ENCODE data around the gene SRGAP3.

The SRGAP3 gene

GRCh38 chr3:9278498-9278897 lies 29.1 kb upstream of the SRGAP3 start:
- TF ChIP-seq ZNF184 (tag by site-specific recombination; IDR thresholded peaks at IDR 0.05): no peak
- TF ChIP-seq PRDM6 (tag by site-specific recombination; IDR thresholded peaks at IDR 0.05): no peak
- TF ChIP-seq, protein P1, sequence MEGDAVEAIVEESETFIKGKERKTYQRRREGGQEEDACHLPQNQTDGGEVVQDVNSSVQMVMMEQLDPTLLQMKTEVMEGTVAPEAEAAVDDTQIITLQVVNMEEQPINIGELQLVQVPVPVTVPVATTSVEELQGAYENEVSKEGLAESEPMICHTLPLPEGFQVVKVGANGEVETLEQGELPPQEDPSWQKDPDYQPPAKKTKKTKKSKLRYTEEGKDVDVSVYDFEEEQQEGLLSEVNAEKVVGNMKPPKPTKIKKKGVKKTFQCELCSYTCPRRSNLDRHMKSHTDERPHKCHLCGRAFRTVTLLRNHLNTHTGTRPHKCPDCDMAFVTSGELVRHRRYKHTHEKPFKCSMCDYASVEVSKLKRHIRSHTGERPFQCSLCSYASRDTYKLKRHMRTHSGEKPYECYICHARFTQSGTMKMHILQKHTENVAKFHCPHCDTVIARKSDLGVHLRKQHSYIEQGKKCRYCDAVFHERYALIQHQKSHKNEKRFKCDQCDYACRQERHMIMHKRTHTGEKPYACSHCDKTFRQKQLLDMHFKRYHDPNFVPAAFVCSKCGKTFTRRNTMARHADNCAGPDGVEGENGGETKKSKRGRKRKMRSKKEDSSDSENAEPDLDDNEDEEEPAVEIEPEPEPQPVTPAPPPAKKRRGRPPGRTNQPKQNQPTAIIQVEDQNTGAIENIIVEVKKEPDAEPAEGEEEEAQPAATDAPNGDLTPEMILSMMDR (tag by site-specific recombination; IDR thresholded peaks at IDR 0.05): no peak
- TF ChIP-seq ZNF350 (tag by site-specific recombination; IDR thresholded peaks at IDR 0.05): no peak
- TF ChIP-seq FEZF1 (tag by site-specific recombination; IDR thresholded peaks at IDR 0.05): no peak
- no peak for TF ChIP-seq ZNF48 (tag by site-specific recombination; IDR thresholded peaks at IDR 0.05)
- TF ChIP-seq ZNF26 (tag by site-specific recombination; IDR thresholded peaks at IDR 0.05): no peak
- TF ChIP-seq HOXA7 (CRISPR knock-in tag; IDR thresholded peaks at IDR 0.05; ENCODE audit: borderline replicate concordance): no peak
- no peak for TF ChIP-seq KLF1 (tag by site-specific recombination; IDR thresholded peaks at IDR 0.05)
- no peak for TF ChIP-seq ZNF324 (tag by site-specific recombination; IDR thresholded peaks at IDR 0.05)
- TF ChIP-seq ZNF121 (tag by site-specific recombination; IDR thresholded peaks at IDR 0.05): no peak
- TF ChIP-seq BCL11B (tag by site-specific recombination; IDR thresholded peaks at IDR 0.05; ENCODE audit: low read depth): no peak
- no peak for TF ChIP-seq ZSCAN23 (tag by site-specific recombination; IDR thresholded peaks at IDR 0.05)
- no peaks in the 10 kb centered on the region for H3K36me3 ChIP-seq (ENCODE audit: control insufficient read depth in 2 of 2, insufficient read depth in 1 of 2, low read length in 2 of 2)
- no peak overlapping the region for H3K27ac ChIP-seq (ENCODE audit: extremely low read depth, low read depth, low read length)
- ChIA-PET CTCF (no interaction called here), POLR2A (no interaction called here)
- no peaks in the 10 kb centered on the region for H3K9me3 ChIP-seq (ENCODE audit: control insufficient read depth, insufficient read depth, low read depth, low read length)
- peaks cover 15% of the 10 kb centered on the region for H3K4me1 ChIP-seq (ENCODE audit: control insufficient read depth, insufficient read depth, low read length)
- H3K4me3 ChIP-seq (ENCODE audit: low read depth, low read length): no peak overlapping the region

- H3K36me3 ChIP-seq (ENCODE audit: control insufficient read depth in 2 of 2, insufficient read depth in 1 of 2, low read length in 2 of 2): no peaks in the 10 kb centered on the region
- POLR2A ChIA-PET: no interaction called here
- no peak overlapping the region for H3K27ac ChIP-seq (ENCODE audit: extremely low read depth, low read depth, low read length)
- TF ChIP-seq ZBTB48 (tag by site-specific recombination; IDR thresholded peaks at IDR 0.05): no peak
- no peak for TF ChIP-seq ZNF324 (tag by site-specific recombination; IDR thresholded peaks at IDR 0.05)
- TF ChIP-seq ZNF629 (tag by site-specific recombination; IDR thresholded peaks at IDR 0.05): no peak
- TF ChIP-seq ZNF211 (tag by site-specific recombination; IDR thresholded peaks at IDR 0.05; ENCODE audit: low read depth): no peak
- TF ChIP-seq ZNF335 (tag by site-specific recombination; conservative IDR thresholded peaks at IDR 0.05): no peak
- TF ChIP-seq, protein P2, sequence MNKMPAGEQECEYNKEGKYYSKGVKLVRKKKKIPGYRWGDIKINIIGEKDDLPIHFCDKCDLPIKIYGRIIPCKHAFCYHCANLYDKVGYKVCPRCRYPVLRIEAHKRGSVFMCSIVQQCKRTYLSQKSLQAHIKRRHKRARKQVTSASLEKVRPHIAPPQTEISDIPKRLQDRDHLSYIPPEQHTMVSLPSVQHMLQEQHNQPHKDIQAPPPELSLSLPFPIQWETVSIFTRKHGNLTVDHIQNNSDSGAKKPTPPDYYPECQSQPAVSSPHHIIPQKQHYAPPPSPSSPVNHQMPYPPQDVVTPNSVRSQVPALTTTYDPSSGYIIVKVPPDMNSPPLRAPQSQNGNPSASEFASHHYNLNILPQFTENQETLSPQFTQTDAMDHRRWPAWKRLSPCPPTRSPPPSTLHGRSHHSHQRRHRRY (tag by site-specific recombination; IDR thresholded peaks at IDR 0.05): no peak
- no peak for TF ChIP-seq ZNF510 (tag by site-specific recombination; IDR thresholded peaks at IDR 0.05; ENCODE audit: insufficient replicate concordance)
- TF ChIP-seq ZIC2 (tag by site-specific recombination; IDR thresholded peaks at IDR 0.05): peak; percentile 45
- no peak for TF ChIP-seq ZNF560 (tag by site-specific recombination; IDR thresholded peaks at IDR 0.05; ENCODE audit: borderline replicate concordance)
- TF ChIP-seq, protein P3, sequence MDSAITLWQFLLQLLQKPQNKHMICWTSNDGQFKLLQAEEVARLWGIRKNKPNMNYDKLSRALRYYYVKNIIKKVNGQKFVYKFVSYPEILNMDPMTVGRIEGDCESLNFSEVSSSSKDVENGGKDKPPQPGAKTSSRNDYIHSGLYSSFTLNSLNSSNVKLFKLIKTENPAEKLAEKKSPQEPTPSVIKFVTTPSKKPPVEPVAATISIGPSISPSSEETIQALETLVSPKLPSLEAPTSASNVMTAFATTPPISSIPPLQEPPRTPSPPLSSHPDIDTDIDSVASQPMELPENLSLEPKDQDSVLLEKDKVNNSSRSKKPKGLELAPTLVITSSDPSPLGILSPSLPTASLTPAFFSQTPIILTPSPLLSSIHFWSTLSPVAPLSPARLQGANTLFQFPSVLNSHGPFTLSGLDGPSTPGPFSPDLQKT (IDR thresholded peaks at IDR 0.05; ENCODE audit: borderline replicate concordance, low read depth, low read length): no peak
- TF ChIP-seq GLIS1 (tag by site-specific recombination; IDR thresholded peaks at IDR 0.05): peak; percentile 81
- TF ChIP-seq ZNF132 (tag by site-specific recombination; IDR thresholded peaks at IDR 0.05; ENCODE audit: borderline replicate concordance): no peak
- TF ChIP-seq AEBP2 (tag by site-specific recombination; IDR thresholded peaks at IDR 0.05; ENCODE audit: borderline replicate concordance): no peak
- no peak for TF ChIP-seq OVOL3 (tag by site-specific recombination; IDR thresholded peaks at IDR 0.05)
- no peak for TF ChIP-seq SETDB1 (IDR thresholded peaks at IDR 0.05; ENCODE audit: insufficient read length, low read length)
- no peak for TF ChIP-seq ZNF341 (tag by site-specific recombination; IDR thresholded peaks at IDR 0.05; ENCODE audit: low read depth)
- H3K4me3 ChIP-seq (ENCODE audit: low read depth, low read length): no peak overlapping the region
- H3K9me3 ChIP-seq (ENCODE audit: control insufficient read depth, insufficient read depth, low read depth, low read length): no peaks in the 10 kb centered on the region
- H3K4me1 ChIP-seq (ENCODE audit: control insufficient read depth, insufficient read depth, low read length): peaks cover 15% of the 10 kb centered on the region
- CTCF ChIA-PET: interaction anchor here (0.5 kb wide), 1 partner anchor 121 kb away, joined by 3 read pairs; no protein-coding TSS in a partner anchor
These were observed 28.6 kb upstream of the SRGAP3 start for GRCh38 chr3:9278085-9278484.
